Progenitor cell of endocrine pancreas (in vitro differentiated cells): ENCODE measurements around the gene SSTR5. TPM values are rescaled to one million over a fixed set of nuclear protein-coding genes. Genes with fewer than 3 reads are reported as not detected.

Experiments used
- DNase-seq: peaks from one replicate; pipeline ENCODE4 v3.0.0; 2021; ENCODE audit warnings: low spot score; ENCODE audit not compliant: unreplicated experiment
- H3K27ac Mint-ChIP-seq: 2 replicates; pipeline ENCODE4 v1.8.0; 2021; ENCODE audit warnings: mild to moderate bottlenecking, moderate library complexity, mixed read lengths
- H3K27me3 Mint-ChIP-seq: 2 replicates; pipeline ENCODE4 v1.8.0; 2021; ENCODE audit warnings: mixed read lengths
- H3K36me3 Mint-ChIP-seq: 2 replicates; pipeline ENCODE4 v1.8.0; 2022; ENCODE audit warnings: mixed read lengths; ENCODE audit not compliant: insufficient read depth
- H3K4me1 Mint-ChIP-seq: 2 replicates; pipeline ENCODE4 v1.8.0; 2021; ENCODE audit warnings: low read depth, mixed read lengths
- H3K4me3 Mint-ChIP-seq: 2 replicates; pipeline ENCODE4 v1.8.0; 2021; ENCODE audit warnings: low read depth, mild to moderate bottlenecking, moderate library complexity, mixed read lengths
- H3K9me3 Mint-ChIP-seq: 2 replicates; pipeline ENCODE4 v1.8.0; 2021; ENCODE audit warnings: low read depth, mixed read lengths
- CTCF ChIP-seq: fragments of 200-600 bp; sonication (generic); IDR thresholded peaks from one replicate; pipeline ENCODE4 v1.5.0; 2021; ENCODE audit warnings: antibody characterized with exemption, mild to moderate bottlenecking; ENCODE audit not compliant: unreplicated experiment
- total RNA-seq: library from RNA; stranded (reverse); gene quantifications from 2 replicates; pipeline ENCODE4 v1.2.1, GENCODE V29; 2021

Gene SSTR5
- total RNA-seq, 1 donor from 2014 or later, result 1.4 TPM

- no peak overlapping the region for H3K4me3 Mint-ChIP-seq
- no peak for TF ChIP-seq CTCF
- H3K4me1 Mint-ChIP-seq, result peaks cover 1% of the 10 kb centered on the region
- H3K27me3 Mint-ChIP-seq, result peaks cover 10% of the 10 kb centered on the region
- no peak overlapping the region for H3K27ac Mint-ChIP-seq
- no peak for DNase-seq
- no peaks in the 10 kb centered on the region for H3K9me3 Mint-ChIP-seq
- H3K36me3 Mint-ChIP-seq, result no peaks in the 10 kb centered on the region
Measured at GRCh38 chr16:1101573-1102332, 29.2 kb downstream of the SSTR5 start.

- Mint-ChIP-seq H3K9me3 (no peaks in the 10 kb centered on the region), H3K27ac (no peak overlapping the region), H3K4me3 (no peak overlapping the region), H3K4me1 (peaks cover 1% of the 10 kb centered on the region), H3K36me3 (no peaks in the 10 kb centered on the region), H3K27me3 (peaks cover 10% of the 10 kb centered on the region)
- TF ChIP-seq CTCF, result no peak
- no peak for DNase-seq
Measured at GRCh38 chr16:1102333-1102700, 29.8 kb downstream of the SSTR5 start.

GRCh38 chr16:1102921-1103635 is 30.5 kb downstream of the SSTR5 start:
- H3K9me3 Mint-ChIP-seq, result no peaks in the 10 kb centered on the region
- H3K27me3 Mint-ChIP-seq, result peaks cover 10% of the 10 kb centered on the region
- H3K36me3 Mint-ChIP-seq, result no peaks in the 10 kb centered on the region
- TF ChIP-seq CTCF, result peak; percentile 69
- peak; percentile 76 for DNase-seq
- H3K27ac Mint-ChIP-seq, result no peak overlapping the region
- no peak overlapping the region for H3K4me3 Mint-ChIP-seq
- peaks cover 1% of the 10 kb centered on the region for H3K4me1 Mint-ChIP-seq

GRCh38 chr16:1103636-1103980 is 31.1 kb downstream of the SSTR5 start:
- Mint-ChIP-seq H3K27ac (no peak overlapping the region), H3K4me3 (no peak overlapping the region), H3K9me3 (no peaks in the 10 kb centered on the region), H3K4me1 (peaks cover 1% of the 10 kb centered on the region), H3K36me3 (no peaks in the 10 kb centered on the region), H3K27me3 (peaks cover 10% of the 10 kb centered on the region)
- TF ChIP-seq CTCF, result no peak
- DNase-seq, result no peak

- Mint-ChIP-seq H3K9me3 (no peaks in the 10 kb centered on the region), H3K27me3 (peaks cover 24% of the 10 kb centered on the region), H3K36me3 (no peaks in the 10 kb centered on the region), H3K4me1 (no peaks in the 10 kb centered on the region), H3K4me3 (no peak overlapping the region), H3K27ac (no peak overlapping the region)
- peak; percentile 81 for DNase-seq
- peak; percentile 98 for TF ChIP-seq CTCF
Measured at GRCh38 chr16:1105888-1106620, 33.5 kb downstream of the SSTR5 start.
